IMR-90 (cell line): Measurements from ENCODE around the gene TP53BP1. TPM values are rescaled to one million over a fixed set of nuclear protein-coding genes. Genes with fewer than 3 reads are reported as not detected.

Experiments
- ATAC-seq: fragments of 200-7000 bp; cut with Tn5 transposase; 2 replicates; pipeline ENCODE4 v1.9.1; 2020; ENCODE audit warnings: low read depth, mild to moderate bottlenecking, moderate library complexity
- BruUV-seq: library from RNA; stranded (reverse); fragments of 400-500 nt; replicated peaks from 2 replicates; lab custom pipeline; 2021; lab: Mats Ljungman, UMichigan
- CTCF ChIA-PET: fragments of 300-600 bp; formaldehyde crosslinking; extraction: SDS; loops from one replicate; lab custom pipeline; 2021; ENCODE audit warnings: antibody characterized with exemption; lab: Yijun Ruan, JAX
- POLR2A ChIA-PET: fragments of 300-600 bp; sonication (Branson Sonifier 250); formaldehyde crosslinking; loops from one replicate; lab custom pipeline; 2022; ENCODE audit warnings: antibody characterized with exemption; ENCODE audit not compliant: unreplicated experiment; lab: Charles Lee
- DNase-seq: peaks from one replicate; pipeline ENCODE4 v3.0.0; 2013
- H2AFZ ChIP-seq: replicated peaks from 2 replicates; pipeline ENCODE3; 2013; ENCODE audit warnings: low read length, mild to moderate bottlenecking; ENCODE audit not compliant: poor library complexity
- H2AK5ac ChIP-seq: 2 replicates; pipeline ENCODE4 v1.6.1; 2013; ENCODE audit warnings: low read depth, low read length, inconsistent platforms
- H2AK9ac ChIP-seq: replicated peaks from 2 replicates; pipeline ENCODE3; 2013; ENCODE audit warnings: mild to moderate bottlenecking, low read depth, low read length, moderate library complexity; ENCODE audit not compliant: poor library complexity
- H2BK120ac ChIP-seq: 2 replicates; pipeline ENCODE4 v1.6.1; 2013; ENCODE audit warnings: low read depth, low read length, inconsistent platforms
- H2BK15ac ChIP-seq: 3 replicates; pipeline ENCODE4 v1.6.1; 2013; ENCODE audit warnings: low read depth, low read length, inconsistent platforms
- H2BK20ac ChIP-seq: 2 replicates; pipeline ENCODE4 v1.6.1; 2013; ENCODE audit warnings: low read depth, mild to moderate bottlenecking, inconsistent platforms, low read length, moderate library complexity
- H2BK5ac ChIP-seq: 2 replicates; pipeline ENCODE4 v1.6.1; 2013; ENCODE audit warnings: mild to moderate bottlenecking, low read depth, low read length, inconsistent platforms; ENCODE audit not compliant: poor library complexity, severe bottlenecking
- H3K14ac ChIP-seq: replicated peaks from 2 replicates; pipeline ENCODE4 v1.6.1; 2013; ENCODE audit warnings: low read depth, low read length, inconsistent platforms
- H3K18ac ChIP-seq: 2 replicates; pipeline ENCODE4 v1.6.1; 2013; ENCODE audit warnings: low read depth, low read length, control low read depth
- H3K23ac ChIP-seq: 2 replicates; pipeline ENCODE4 v1.6.1; 2013; ENCODE audit warnings: low read depth, low read length, inconsistent platforms
- H3K27ac ChIP-seq: 2 replicates; pipeline ENCODE4 v1.5.1; 2013; ENCODE audit warnings: mild to moderate bottlenecking, control low read depth, low read length; ENCODE audit not compliant: insufficient read depth
- H3K27me3 ChIP-seq: 2 replicates; pipeline ENCODE4 v1.6.1; 2013; ENCODE audit warnings: low read length; ENCODE audit not compliant: control insufficient read depth, insufficient read depth
- H3K36me3 ChIP-seq: 2 replicates; pipeline ENCODE4 v1.6.1; 2013; ENCODE audit warnings: low read length, mixed read lengths; ENCODE audit not compliant: control insufficient read depth, insufficient read depth
- H3K4ac ChIP-seq: 2 replicates; pipeline ENCODE4 v1.6.1; 2013; ENCODE audit warnings: low read depth, low read length, inconsistent platforms
- H3K4me1 ChIP-seq: 2 replicates; pipeline ENCODE4 v1.6.1; 2013; ENCODE audit warnings: low read length, mixed read lengths; ENCODE audit not compliant: control insufficient read depth, insufficient read depth
- H3K4me2 ChIP-seq: 2 replicates; pipeline ENCODE4 v1.6.1; 2013; ENCODE audit warnings: low read depth, mild to moderate bottlenecking, control low read depth, low read length, moderate library complexity
- H3K4me3 ChIP-seq: 2 replicates; pipeline ENCODE4 v1.5.1; 2013; ENCODE audit warnings: low read depth, mild to moderate bottlenecking, control low read depth, low read length, moderate library complexity; ENCODE audit not compliant: insufficient read depth
- H3K56ac ChIP-seq: 2 replicates; pipeline ENCODE4 v1.6.1; 2013; ENCODE audit warnings: low read length, inconsistent platforms; ENCODE audit not compliant: insufficient read depth; ENCODE audit errors: extremely low read depth
- H3K79me1 ChIP-seq, 2 experiments: 2 replicates each; pipeline ENCODE4 v1.6.1; 2013; ENCODE audit warnings: low read length in 2 of 2, inconsistent platforms in 1 of 2, low read depth in 1 of 2
- H3K9ac ChIP-seq: 2 replicates; pipeline ENCODE4 v1.6.1; 2013; ENCODE audit warnings: low read depth, low read length, control low read depth
- H3K9me1 ChIP-seq: 2 replicates; pipeline ENCODE4 v1.6.1; 2013; ENCODE audit warnings: low read length, inconsistent platforms; ENCODE audit not compliant: insufficient read depth
- H3K9me3 ChIP-seq: 2 replicates; pipeline ENCODE4 v1.6.1; 2013; ENCODE audit warnings: low read length; ENCODE audit not compliant: control insufficient read depth, insufficient read depth
- H4K20me1 ChIP-seq: 2 replicates; pipeline ENCODE4 v1.6.1; 2013; ENCODE audit warnings: low read length, inconsistent platforms; ENCODE audit not compliant: insufficient read depth
- H4K5ac ChIP-seq: 2 replicates; pipeline ENCODE4 v1.6.1; 2013; ENCODE audit warnings: mild to moderate bottlenecking, low read depth, low read length, control low read depth
- H4K8ac ChIP-seq, 2 experiments: 2 replicates each; pipeline ENCODE4 v1.6.1; 2013; ENCODE audit warnings: low read depth in 2 of 2, low read length in 2 of 2, control low read depth in 1 of 2, inconsistent platforms in 1 of 2
- H4K91ac ChIP-seq: 2 replicates; pipeline ENCODE4 v1.6.1; 2013; ENCODE audit warnings: low read depth, low read length, inconsistent platforms; ENCODE audit not compliant: insufficient read depth
- BHLHE40 ChIP-seq: fragments of 150-350 bp; IDR thresholded peaks from 2 replicates; pipeline ENCODE4 v1.6.1; 2016; ENCODE audit warnings: mild to moderate bottlenecking, low read depth, low read length
- CEBPB ChIP-seq: IDR thresholded peaks from 2 replicates; pipeline ENCODE4 v1.6.1; 2012; ENCODE audit warnings: low read depth, low read length, improper control_type of control experiment
- CHD1 ChIP-seq: IDR thresholded peaks from 2 replicates; pipeline ENCODE4 v1.6.1; 2012; ENCODE audit warnings: low read depth, low read length, improper control_type of control experiment
- FOS ChIP-seq: fragments of 150-350 bp; IDR thresholded peaks from 2 replicates; pipeline ENCODE4 v1.6.1; 2016; ENCODE audit warnings: low read depth, low read length
- MAFK ChIP-seq: IDR thresholded peaks from 2 replicates; pipeline ENCODE4 v1.6.1; 2012; ENCODE audit warnings: low read depth, low read length, improper control_type of control experiment
- MAZ ChIP-seq: IDR thresholded peaks from 2 replicates; pipeline ENCODE4 v1.6.1; 2012; ENCODE audit warnings: low read depth, mild to moderate bottlenecking, low read length, improper control_type of control experiment, moderate library complexity, borderline replicate concordance
- MXI1 ChIP-seq: IDR thresholded peaks from 2 replicates; pipeline ENCODE4 v1.6.1; 2012; ENCODE audit warnings: low read depth, mild to moderate bottlenecking, low read length, moderate library complexity, borderline replicate concordance
- NFE2L2 ChIP-seq: fragments of 150-350 bp; IDR thresholded peaks from 2 replicates; pipeline ENCODE4 v1.6.1; 2016; ENCODE audit warnings: low read depth, mild to moderate bottlenecking, low read length
- POLR2A ChIP-seq: IDR thresholded peaks from 2 replicates; pipeline ENCODE4 v1.6.1; 2012; ENCODE audit warnings: mild to moderate bottlenecking, low read depth, low read length
- RAD21 ChIP-seq: IDR thresholded peaks from 2 replicates; pipeline ENCODE4 v1.6.1; 2012; ENCODE audit warnings: low read length, improper control_type of control experiment
- RCOR1 ChIP-seq: IDR thresholded peaks from 2 replicates; pipeline ENCODE4 v1.6.1; 2012; ENCODE audit warnings: mild to moderate bottlenecking, low read length, improper control_type of control experiment; ENCODE audit not compliant: insufficient replicate concordance
- RFX5 ChIP-seq: IDR thresholded peaks from 2 replicates; pipeline ENCODE4 v1.8.0; 2012; ENCODE audit warnings: low read depth, mild to moderate bottlenecking, low read length, moderate library complexity
- SMC3 ChIP-seq: fragments of 150-350 bp; IDR thresholded peaks from 2 replicates; pipeline ENCODE4 v1.6.1; 2016; ENCODE audit warnings: low read depth, mild to moderate bottlenecking, antibody characterized with exemption, low read length, moderate library complexity
- WGBS, 2 experiments: methylation state at CpG; one replicate each; pipeline versions ENCODE4 v1.1.5 to v1.1.7; 2013; ENCODE audit warnings: missing lambda C conversion rate in 2 of 2; ENCODE audit not compliant: insufficient read length in 1 of 2; ENCODE audit errors: extremely low coverage in 2 of 2; 5-methylcytosine and 5-hydroxymethylcytosine counted together
- dilution Hi-C: fragments of 300-500 bp; cut with HindIII; formaldehyde crosslinking; loops from one replicate; pipeline ENCODE4 v1.14.3; 2018; ENCODE audit warnings: low sequenced_read_pairs; ENCODE audit not compliant: unreplicated experiment
- in situ Hi-C: fragments of 300-500 bp; cut with MboI; formaldehyde crosslinking; loops from 3 replicates; pipeline ENCODE4 v1.14.3; 2019; ENCODE audit warnings: low sequenced_read_pairs, inconsistent platforms, mixed read lengths
- intact Hi-C: fragments of 100-400 bp; cut with micrococcal nuclease; formaldehyde crosslinking; loops from 2 replicates; pipeline ENCODE4 v1.10.0; 2022
- polyA plus RNA-seq, 3 experiments: library from polyadenylated mRNA; depleted of rRNA; stranded (reverse); fragments of >200 nt; gene quantifications; 2 replicates each; pipeline ENCODE4 v1.2.3, GENCODE V29; 2012; ENCODE audit warnings: low replicate concordance in 1 of 3
- total RNA-seq: library from RNA; depleted of rRNA; stranded (reverse); fragments of >200 nt; gene quantifications from 2 replicates; pipeline ENCODE4 v1.2.3, GENCODE V29; 2012
- TF ChIP-seq, protein P1 (sequence below): conservative IDR thresholded peaks from 2 replicates; pipeline ENCODE4 v1.5.1; 2012; ENCODE audit warnings: mild to moderate bottlenecking, low read depth, low read length, improper control_type of control experiment
- TF ChIP-seq, protein P2 (sequence below): fragments of 150-350 bp; IDR thresholded peaks from 2 replicates; pipeline ENCODE4 v1.6.1; 2016; ENCODE audit warnings: low read depth, mild to moderate bottlenecking, low read length, moderate library complexity, borderline replicate concordance
- TF ChIP-seq, protein P3 (sequence below): fragments of 150-350 bp; IDR thresholded peaks from 2 replicates; pipeline ENCODE4 v1.6.1; 2017; ENCODE audit warnings: mild to moderate bottlenecking, antibody characterized with exemption, low read length, low read depth

Gene TP53BP1
- total and polyA plus RNA-seq, 2 of the 4 experiments (the other 2 are of a cell fraction), result 36.3 to 64.5 TPM

DNA sequence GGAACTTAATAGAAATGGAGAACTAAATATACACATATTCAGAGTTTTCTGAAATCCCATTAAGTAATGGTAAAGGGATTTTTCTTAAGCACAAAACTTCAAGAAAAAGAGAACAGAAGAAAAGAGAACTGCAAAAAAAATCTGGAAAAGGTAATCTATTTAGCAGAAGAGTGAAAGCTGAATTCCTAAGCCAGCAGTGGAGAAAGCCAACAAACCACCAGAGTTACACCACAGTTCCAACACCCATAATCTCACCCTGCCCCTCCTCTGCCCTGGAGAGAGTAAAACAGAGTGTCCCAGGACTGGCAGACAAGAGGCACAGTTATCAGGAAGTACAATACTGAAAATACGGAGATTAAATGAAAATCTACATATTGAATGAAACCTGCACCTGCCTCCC is 29.4 kb downstream of the TP53BP1 start:
- no TSS peak for BruUV-seq
- H3K27ac ChIP-seq, result no peak overlapping the region
- H2AK5ac ChIP-seq, result peak overlapping the region; percentile 20; the same call in 1 of the 2 replicates
- H2BK5ac ChIP-seq, result no peak overlapping the region
- no peak overlapping the region for H3K9ac ChIP-seq
- ChIA-PET POLR2A (no interaction called here), CTCF (no interaction called here)
- H3K4me3 ChIP-seq, result no peak overlapping the region
- no peaks in the 10 kb centered on the region for H3K9me3 ChIP-seq
- peaks cover 16% of the 10 kb centered on the region for H3K4me1 ChIP-seq
- no peak overlapping the region for H4K5ac ChIP-seq
- intact Hi-C loops (loop anchor here (5.0 kb wide), 1 partner anchor 51 kb away; no protein-coding TSS in a partner anchor), in situ Hi-C loops (no loop called here), dilution Hi-C loops (no loop called here)
- H3K4me2 ChIP-seq, result no peak overlapping the region
- no peak overlapping the region for H2AK9ac ChIP-seq
- peak overlapping the region; percentile 51; the same call in 1 of the 2 replicates for H3K4ac ChIP-seq
- peak overlapping the region; percentile 63; the same call in 1 of the 2 replicates for H2BK20ac ChIP-seq
- H4K20me1 ChIP-seq, result no peaks in the 10 kb centered on the region
- H3K23ac ChIP-seq, result no peak overlapping the region; the same call in 1 of the 2 replicates
- H3K9me1 ChIP-seq, result peaks cover 6% of the 10 kb centered on the region; the same call in 1 of the 2 replicates
- no peak overlapping the region for H2AFZ ChIP-seq
- H2BK120ac ChIP-seq, result peak overlapping the region; percentile 21; the same call in 1 of the 2 replicates
- no CpG with 5 or more reads among the region's 1 CpG for WGBS, 2 experiments
- 0 out of 2 replicates have a peak overlapping the region, but pooled peaks have one; percentile 9 for H3K14ac ChIP-seq
- peaks cover 19 to 46% of the 10 kb centered on the region in 2 experiments for H3K79me1 ChIP-seq
- H4K8ac ChIP-seq, result no peak overlapping the region; a peak in 2 of 4 replicates
- peaks cover 33% of the 10 kb centered on the region for H3K36me3 ChIP-seq
- ATAC-seq, result 0 out of 2 replicates have a peak, but pooled peaks have one; percentile 18
- TF ChIP-seq NFE2L2, result no peak
- TF ChIP-seq CEBPB, result no peak
- no peak for TF ChIP-seq POLR2A
- TF ChIP-seq MAZ, result no peak
- TF ChIP-seq FOS, result no peak
- TF ChIP-seq RFX5, result no peak
- TF ChIP-seq CHD1, result no peak
- TF ChIP-seq, protein P1, sequence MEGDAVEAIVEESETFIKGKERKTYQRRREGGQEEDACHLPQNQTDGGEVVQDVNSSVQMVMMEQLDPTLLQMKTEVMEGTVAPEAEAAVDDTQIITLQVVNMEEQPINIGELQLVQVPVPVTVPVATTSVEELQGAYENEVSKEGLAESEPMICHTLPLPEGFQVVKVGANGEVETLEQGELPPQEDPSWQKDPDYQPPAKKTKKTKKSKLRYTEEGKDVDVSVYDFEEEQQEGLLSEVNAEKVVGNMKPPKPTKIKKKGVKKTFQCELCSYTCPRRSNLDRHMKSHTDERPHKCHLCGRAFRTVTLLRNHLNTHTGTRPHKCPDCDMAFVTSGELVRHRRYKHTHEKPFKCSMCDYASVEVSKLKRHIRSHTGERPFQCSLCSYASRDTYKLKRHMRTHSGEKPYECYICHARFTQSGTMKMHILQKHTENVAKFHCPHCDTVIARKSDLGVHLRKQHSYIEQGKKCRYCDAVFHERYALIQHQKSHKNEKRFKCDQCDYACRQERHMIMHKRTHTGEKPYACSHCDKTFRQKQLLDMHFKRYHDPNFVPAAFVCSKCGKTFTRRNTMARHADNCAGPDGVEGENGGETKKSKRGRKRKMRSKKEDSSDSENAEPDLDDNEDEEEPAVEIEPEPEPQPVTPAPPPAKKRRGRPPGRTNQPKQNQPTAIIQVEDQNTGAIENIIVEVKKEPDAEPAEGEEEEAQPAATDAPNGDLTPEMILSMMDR, result no peak
- TF ChIP-seq MAFK, result no peak
- TF ChIP-seq MXI1, result no peak
- TF ChIP-seq SMC3, result no peak
- no peak for TF ChIP-seq RCOR1
- TF ChIP-seq BHLHE40, result no peak
- TF ChIP-seq, protein P2, sequence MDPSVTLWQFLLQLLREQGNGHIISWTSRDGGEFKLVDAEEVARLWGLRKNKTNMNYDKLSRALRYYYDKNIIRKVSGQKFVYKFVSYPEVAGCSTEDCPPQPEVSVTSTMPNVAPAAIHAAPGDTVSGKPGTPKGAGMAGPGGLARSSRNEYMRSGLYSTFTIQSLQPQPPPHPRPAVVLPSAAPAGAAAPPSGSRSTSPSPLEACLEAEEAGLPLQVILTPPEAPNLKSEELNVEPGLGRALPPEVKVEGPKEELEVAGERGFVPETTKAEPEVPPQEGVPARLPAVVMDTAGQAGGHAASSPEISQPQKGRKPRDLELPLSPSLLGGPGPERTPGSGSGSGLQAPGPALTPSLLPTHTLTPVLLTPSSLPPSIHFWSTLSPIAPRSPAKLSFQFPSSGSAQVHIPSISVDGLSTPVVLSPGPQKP, result no peak
- no peak for TF ChIP-seq RAD21
- TF ChIP-seq, protein P3, sequence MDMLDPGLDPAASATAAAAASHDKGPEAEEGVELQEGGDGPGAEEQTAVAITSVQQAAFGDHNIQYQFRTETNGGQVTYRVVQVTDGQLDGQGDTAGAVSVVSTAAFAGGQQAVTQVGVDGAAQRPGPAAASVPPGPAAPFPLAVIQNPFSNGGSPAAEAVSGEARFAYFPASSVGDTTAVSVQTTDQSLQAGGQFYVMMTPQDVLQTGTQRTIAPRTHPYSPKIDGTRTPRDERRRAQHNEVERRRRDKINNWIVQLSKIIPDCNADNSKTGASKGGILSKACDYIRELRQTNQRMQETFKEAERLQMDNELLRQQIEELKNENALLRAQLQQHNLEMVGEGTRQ, result no peak
- peak; percentile 12 for DNase-seq
- H4K91ac ChIP-seq, result 0 out of 2 replicates have a peak overlapping the region, but pooled peaks have one; percentile 24
- 0 out of 2 replicates have a peak overlapping the region, but pooled peaks have one; percentile 16 for H3K18ac ChIP-seq
- no peaks in the 10 kb centered on the region for H3K27me3 ChIP-seq
- no peak overlapping the region for H3K56ac ChIP-seq
- peak overlapping the region; percentile 56; the same call in 1 of the 3 replicates for H2BK15ac ChIP-seq
